NCI-H2107 treated with DMSO at 0.1 percent for 48 hours (cell line): ENCODE measurements around the gene NFKBIL1.

Experiments used
- DNase-seq: peaks from one replicate; lab custom pipeline; 2025; ENCODE audit not compliant: unreplicated experiment; lab: John Stamatoyannopoulos, UW

NFKBIL1 gene

DNA sequence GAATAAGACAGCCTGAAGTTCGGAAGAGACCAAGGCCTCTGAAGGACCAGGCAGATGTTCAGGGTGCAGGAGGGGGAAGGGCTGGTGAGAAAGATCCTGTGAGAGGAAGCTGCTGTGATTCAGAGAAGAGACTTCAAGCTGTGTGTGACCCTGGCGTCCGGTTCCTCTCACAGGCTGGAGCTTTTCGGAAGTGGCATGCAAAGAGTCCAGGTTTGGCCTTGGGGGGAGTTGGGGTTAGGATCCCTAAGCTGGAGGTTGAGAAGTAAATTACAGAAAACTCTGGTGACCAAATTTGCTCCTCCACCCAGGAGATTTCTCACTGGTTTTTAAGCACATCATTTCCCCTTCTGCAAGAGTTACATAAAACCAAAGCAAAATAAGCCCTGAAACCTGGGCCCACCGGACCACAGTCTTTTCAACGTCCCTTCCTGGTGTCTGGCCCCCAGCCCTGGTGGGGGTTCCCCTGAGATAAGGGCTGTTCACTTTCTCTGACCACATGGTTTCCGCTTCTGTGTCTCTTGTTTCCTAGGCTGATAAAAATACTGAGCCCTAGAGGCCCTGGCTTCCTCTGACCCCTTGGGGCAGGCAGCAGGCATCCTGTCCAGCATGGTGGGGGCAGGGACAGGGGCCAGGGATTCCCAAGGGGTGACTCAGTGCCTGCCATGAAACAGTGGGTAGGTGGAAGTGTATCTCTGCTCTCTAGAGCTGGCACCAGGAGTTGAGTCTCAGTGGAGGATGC, 12.7 kb downstream of the NFKBIL1 start:
- no peak for DNase-seq

DNA sequence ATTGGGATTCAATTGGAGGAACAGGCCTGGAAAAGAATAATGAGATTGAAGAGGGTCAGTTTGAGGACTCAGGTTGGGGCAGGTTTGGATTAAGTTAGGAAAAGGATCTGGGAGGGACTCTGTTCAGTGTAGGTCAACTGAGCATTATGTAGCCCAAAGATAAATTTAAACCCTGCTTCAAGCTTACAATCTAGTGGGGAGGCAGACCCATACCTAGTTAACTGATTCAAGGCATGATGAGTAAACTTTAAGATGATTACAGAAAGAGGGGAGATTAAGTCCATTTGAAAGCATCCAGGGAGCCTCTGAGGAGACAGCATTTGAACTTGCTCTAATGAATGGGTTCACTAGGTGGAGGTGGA, 13.3 kb downstream of the NFKBIL1 start:
- no peak for DNase-seq

DNA sequence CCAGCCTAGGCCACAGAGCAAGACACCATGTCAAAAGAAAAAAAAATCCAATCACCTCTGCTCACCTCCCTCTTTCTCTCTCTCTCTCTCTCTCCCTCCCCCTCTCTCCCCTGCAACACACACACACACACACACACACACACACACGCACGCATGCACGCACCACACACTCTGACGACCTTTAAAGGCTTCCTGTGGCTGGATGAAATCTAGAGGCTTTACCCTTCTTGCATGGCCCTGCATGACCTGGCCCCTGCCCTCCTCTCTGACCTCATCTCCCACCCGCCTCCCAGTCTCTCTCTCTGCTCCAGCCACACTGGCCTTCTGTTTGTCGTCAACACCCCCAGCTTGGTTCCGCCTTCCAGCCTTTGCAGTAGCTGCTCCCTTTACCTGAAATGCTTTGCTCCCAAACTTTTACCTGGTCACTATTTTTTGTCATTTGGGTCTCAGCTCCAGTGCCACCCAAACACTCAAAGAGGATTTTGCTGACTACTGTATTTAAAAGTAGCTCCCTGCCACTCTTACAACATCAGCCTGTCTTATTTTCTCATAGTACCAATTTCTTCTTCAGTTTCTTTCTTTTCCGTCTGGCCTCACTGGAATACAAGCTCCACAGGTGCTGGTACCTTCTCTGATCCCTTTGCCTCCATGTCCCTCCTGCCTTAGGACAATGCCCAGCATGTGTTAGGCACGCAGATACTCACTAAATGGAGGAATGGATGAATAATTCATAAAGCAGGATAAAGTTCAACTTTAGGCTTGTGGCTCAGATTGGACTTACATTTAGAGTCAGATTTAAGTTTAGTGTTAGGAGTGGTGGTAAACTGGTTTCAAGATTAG, 20.3 kb downstream of the NFKBIL1 start:
- DNase-seq: no peak

DNA sequence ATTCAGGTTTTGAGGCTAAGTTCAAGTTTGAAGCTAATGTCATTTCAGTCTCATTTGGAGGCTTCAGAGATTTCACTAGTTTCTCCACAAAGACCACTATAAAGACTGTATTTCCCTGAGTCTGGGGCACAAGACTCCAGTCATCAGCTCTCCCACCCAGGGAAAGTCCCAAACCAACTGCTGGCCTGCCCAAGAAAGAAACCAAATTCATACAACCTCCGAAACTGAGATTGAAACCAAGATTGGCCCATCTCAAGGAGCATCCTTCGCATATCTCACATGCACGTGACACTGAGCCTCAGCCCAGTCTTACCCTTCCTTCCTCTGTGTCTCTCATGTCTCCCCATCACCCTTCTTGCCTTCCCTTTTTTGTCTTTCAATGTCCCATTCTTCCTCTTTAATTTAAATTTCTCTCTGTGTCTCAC, 21.1 kb downstream of the NFKBIL1 start:
- DNase-seq: no peak

DNA sequence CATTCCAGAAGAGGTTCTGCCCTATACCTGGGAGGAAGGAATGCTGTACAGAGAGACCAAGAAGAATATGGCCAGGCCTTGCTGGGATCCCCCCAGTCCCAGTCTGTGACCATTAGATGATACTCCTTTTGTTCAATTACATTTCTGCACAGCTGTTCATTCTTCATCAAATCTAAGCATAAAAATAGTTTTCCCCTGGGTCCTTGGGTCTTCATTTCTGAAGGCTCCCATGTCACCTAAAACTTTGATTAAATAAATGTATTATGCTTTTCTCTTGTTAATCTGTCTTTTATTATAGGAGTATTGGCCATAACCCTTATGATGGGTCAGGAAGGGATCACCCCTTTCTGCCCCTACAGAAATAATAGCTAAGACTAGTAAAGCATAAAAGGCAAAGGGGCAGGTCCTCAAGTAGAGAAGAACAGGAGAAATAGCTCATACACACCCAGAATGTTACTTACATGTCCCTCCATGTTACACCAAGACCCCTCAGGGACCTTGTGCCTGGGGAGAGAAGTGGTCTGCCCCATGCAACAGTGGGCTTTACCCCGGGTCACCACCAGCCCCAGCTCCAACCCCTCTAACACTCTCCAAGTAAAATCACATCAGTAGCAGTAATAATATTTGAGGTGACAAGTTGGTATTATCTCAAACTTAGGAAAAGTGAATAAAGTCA, 22.6 kb downstream of the NFKBIL1 start:
- no peak for DNase-seq

DNA sequence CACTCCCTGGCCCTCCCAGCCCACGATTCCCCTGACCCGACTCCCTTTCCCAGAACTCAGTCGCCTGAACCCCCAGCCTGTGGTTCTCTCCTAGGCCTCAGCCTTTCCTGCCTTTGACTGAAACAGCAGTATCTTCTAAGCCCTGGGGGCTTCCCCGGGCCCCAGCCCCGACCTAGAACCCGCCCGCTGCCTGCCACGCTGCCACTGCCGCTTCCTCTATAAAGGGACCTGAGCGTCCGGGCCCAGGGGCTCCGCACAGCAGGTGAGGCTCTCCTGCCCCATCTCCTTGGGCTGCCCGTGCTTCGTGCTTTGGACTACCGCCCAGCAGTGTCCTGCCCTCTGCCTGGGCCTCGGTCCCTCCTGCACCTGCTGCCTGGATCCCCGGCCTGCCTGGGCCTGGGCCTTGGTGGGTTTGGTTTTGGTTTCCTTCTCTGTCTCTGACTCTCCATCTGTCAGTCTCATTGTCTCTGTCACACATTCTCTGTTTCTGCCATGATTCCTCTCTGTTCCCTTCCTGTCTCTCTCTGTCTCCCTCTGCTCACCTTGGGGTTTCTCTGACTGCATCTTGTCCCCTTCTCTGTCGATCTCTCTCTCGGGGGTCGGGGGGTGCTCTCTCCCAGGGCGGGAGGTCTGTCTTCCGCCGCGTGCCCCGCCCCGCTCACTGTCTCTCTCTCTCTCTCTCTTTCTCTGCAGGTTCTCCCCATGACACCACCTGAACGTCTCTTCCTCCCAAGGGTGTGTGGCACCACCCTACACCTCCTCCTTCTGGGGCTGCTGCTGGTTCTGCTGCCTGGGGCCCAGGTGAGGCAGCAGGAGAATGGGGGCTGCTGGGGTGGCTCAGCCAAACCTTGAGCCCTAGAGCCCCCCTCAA, 24.9 kb downstream of the NFKBIL1 start, which contains the start of gene LTA:
TSS of gene LTA (plus strand) at position 249 of the 871 bp plus-strand sequence. CDS start at position 703, 454 bp downstream.
- DNase-seq: no peak

DNA sequence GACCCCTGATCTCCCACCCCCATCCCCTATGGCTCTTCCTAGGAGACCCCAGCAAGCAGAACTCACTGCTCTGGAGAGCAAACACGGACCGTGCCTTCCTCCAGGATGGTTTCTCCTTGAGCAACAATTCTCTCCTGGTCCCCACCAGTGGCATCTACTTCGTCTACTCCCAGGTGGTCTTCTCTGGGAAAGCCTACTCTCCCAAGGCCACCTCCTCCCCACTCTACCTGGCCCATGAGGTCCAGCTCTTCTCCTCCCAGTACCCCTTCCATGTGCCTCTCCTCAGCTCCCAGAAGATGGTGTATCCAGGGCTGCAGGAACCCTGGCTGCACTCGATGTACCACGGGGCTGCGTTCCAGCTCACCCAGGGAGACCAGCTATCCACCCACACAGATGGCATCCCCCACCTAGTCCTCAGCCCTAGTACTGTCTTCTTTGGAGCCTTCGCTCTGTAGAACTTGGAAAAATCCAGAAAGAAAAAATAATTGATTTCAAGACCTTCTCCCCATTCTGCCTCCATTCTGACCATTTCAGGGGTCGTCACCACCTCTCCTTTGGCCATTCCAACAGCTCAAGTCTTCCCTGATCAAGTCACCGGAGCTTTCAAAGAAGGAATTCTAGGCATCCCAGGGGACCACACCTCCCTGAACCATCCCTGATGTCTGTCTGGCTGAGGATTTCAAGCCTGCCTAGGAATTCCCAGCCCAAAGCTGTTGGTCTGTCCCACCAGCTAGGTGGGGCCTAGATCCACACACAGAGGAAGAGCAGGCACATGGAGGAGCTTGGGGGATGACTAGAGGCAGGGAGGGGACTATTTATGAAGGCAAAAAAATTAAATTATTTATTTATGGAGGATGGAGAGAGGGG, 26.1 kb downstream of the NFKBIL1 start:
- no peak for DNase-seq

DNA sequence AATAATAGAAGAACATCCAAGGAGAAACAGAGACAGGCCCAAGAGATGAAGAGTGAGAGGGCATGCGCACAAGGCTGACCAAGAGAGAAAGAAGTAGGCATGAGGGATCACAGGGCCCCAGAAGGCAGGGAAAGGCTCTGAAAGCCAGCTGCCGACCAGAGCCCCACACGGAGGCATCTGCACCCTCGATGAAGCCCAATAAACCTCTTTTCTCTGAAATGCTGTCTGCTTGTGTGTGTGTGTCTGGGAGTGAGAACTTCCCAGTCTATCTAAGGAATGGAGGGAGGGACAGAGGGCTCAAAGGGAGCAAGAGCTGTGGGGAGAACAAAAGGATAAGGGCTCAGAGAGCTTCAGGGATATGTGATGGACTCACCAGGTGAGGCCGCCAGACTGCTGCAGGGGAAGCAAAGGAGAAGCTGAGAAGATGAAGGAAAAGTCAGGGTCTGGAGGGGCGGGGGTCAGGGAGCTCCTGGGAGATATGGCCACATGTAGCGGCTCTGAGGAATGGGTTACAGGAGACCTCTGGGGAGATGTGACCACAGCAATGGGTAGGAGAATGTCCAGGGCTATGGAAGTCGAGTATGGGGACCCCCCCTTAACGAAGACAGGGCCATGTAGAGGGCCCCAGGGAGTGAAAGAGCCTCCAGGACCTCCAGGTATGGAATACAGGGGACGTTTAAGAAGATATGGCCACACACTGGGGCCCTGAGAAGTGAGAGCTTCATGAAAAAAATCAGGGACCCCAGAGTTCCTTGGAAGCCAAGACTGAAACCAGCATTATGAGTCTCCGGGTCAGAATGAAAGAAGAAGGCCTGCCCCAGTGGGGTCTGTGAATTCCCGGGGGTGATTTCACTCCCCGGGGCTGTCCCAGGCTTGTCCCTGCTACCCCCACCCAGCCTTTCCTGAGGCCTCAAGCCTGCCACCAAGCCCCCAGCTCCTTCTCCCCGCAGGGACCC, 27.0 kb downstream of the NFKBIL1 start:
- no peak for DNase-seq

DNA sequence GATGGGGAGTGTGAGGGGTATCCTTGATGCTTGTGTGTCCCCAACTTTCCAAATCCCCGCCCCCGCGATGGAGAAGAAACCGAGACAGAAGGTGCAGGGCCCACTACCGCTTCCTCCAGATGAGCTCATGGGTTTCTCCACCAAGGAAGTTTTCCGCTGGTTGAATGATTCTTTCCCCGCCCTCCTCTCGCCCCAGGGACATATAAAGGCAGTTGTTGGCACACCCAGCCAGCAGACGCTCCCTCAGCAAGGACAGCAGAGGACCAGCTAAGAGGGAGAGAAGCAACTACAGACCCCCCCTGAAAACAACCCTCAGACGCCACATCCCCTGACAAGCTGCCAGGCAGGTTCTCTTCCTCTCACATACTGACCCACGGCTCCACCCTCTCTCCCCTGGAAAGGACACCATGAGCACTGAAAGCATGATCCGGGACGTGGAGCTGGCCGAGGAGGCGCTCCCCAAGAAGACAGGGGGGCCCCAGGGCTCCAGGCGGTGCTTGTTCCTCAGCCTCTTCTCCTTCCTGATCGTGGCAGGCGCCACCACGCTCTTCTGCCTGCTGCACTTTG, 28.0 kb downstream of the NFKBIL1 start, which contains the start of gene TNF:
TSS of gene TNF (plus strand) at position 231 of the 567 bp plus-strand sequence. CDS start at position 408, 177 bp downstream.
- no peak for DNase-seq

DNA sequence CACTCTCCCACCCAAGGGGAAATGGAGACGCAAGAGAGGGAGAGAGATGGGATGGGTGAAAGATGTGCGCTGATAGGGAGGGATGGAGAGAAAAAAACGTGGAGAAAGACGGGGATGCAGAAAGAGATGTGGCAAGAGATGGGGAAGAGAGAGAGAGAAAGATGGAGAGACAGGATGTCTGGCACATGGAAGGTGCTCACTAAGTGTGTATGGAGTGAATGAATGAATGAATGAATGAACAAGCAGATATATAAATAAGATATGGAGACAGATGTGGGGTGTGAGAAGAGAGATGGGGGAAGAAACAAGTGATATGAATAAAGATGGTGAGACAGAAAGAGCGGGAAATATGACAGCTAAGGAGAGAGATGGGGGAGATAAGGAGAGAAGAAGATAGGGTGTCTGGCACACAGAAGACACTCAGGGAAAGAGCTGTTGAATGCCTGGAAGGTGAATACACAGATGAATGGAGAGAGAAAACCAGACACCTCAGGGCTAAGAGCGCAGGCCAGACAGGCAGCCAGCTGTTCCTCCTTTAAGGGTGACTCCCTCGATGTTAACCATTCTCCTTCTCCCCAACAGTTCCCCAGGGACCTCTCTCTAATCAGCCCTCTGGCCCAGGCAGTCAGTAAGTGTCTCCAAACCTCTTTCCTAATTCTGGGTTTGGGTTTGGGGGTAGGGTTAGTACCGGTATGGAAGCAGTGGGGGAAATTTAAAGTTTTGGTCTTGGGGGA, 28.7 kb downstream of the NFKBIL1 start:
- DNase-seq: no peak

DNA sequence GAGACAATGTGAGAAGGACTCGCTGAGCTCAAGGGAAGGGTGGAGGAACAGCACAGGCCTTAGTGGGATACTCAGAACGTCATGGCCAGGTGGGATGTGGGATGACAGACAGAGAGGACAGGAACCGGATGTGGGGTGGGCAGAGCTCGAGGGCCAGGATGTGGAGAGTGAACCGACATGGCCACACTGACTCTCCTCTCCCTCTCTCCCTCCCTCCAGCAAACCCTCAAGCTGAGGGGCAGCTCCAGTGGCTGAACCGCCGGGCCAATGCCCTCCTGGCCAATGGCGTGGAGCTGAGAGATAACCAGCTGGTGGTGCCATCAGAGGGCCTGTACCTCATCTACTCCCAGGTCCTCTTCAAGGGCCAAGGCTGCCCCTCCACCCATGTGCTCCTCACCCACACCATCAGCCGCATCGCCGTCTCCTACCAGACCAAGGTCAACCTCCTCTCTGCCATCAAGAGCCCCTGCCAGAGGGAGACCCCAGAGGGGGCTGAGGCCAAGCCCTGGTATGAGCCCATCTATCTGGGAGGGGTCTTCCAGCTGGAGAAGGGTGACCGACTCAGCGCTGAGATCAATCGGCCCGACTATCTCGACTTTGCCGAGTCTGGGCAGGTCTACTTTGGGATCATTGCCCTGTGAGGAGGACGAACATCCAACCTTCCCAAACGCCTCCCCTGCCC, 29.6 kb downstream of the NFKBIL1 start:
- no peak for DNase-seq

DNA sequence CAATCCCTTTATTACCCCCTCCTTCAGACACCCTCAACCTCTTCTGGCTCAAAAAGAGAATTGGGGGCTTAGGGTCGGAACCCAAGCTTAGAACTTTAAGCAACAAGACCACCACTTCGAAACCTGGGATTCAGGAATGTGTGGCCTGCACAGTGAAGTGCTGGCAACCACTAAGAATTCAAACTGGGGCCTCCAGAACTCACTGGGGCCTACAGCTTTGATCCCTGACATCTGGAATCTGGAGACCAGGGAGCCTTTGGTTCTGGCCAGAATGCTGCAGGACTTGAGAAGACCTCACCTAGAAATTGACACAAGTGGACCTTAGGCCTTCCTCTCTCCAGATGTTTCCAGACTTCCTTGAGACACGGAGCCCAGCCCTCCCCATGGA, 30.2 kb downstream of the NFKBIL1 start:
- DNase-seq: no peak

DNA sequence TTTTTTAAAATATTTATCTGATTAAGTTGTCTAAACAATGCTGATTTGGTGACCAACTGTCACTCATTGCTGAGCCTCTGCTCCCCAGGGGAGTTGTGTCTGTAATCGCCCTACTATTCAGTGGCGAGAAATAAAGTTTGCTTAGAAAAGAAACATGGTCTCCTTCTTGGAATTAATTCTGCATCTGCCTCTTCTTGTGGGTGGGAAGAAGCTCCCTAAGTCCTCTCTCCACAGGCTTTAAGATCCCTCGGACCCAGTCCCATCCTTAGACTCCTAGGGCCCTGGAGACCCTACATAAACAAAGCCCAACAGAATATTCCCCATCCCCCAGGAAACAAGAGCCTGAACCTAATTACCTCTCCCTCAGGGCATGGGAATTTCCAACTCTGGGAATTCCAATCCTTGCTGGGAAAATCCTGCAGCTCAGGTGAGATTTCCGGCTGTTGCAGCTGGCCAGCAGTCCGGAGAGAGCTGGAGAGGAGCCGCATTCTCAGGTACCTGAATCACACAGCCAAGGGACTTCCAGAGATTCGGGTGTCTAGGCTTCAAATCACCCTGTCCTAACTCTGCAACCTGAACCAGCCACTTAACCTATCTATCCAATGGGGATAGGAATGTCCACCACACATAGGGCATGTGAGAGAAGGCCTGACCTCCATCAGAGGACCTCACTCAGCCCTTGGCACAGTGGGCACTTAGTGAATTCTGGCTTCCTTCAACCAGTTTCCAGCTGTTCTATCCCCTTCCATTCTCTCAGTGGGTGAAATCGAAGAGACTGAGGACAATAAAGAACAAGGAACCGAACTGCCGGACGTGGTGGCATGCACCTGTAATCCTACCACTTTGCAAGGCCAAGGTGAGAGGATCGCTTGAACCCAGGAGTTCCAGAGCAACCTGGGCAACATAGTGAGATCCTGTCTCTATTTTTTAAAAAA, 31.0 kb downstream of the NFKBIL1 start:
- DNase-seq: no peak

DNA sequence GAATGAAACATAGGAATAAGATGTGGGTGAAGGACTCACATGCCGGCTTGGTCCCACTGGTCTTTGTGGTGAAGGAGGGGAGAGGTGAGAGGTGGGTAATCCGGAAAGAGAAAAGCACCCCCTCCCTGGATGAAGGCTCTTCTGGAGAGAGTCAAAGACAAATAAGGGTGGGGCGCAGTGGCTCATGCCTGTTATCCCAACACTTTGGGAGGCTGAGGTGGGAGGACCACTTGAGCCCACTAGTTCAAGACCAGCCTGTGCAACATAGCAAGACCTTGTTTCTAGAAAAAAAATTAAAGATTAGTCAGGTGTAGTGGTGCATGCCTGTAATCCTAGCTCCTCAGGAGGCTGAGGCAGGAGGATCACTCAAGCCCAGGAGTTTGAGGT, 31.7 kb downstream of the NFKBIL1 start:
- no peak for DNase-seq

DNA sequence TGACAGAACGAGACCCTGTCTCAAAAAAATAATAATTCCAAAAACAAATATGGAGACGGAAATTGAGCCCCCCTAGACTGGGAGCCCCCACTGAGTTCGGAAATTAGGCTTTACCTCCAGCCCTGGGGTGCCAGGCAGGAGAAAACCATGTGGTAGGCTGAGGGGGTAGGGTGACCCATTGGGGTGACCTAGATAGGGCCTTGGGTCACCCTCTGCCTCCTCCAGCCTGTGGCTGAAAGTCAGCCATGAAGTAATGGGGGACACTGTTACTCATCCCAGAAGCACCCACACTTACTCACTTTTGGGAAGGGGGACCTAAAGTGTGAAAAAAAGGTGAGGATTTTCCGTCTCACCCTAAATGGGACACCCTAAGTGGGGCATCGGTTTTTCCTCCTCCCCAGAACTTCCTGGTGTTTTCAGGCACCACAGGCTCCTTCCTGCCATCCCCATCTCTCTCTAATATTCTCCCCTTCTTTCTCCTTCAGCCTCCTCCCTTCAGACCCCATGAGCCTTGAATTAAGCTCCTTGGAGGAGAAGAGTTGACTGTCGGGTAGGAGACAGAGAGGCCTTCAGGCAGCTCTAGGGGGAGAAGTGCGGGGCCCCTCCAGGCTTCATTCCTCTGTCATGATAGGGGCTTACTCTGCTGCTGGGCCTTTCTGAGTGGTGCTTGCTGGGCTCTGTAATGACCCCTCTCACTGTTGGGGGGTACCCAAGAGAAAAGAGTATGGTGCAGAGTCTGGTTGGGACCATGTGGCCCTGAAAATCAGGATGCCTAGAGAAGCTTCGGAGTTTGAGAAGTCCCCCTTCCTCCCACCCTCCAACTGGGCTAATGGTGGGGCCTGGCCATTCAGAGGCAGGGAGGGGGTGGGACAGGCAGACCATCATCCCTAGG, 32.4 kb downstream of the NFKBIL1 start:
- no peak for DNase-seq
